GM18873 (cell line): ENCODE data around the gene PAK1IP1.
"Not testable (repeated sequence)": the region's sequence is repeated elsewhere in the genome, so short reads cannot be mapped to it uniquely, and the experiment has no call there.

Source experiments
- ATAC-seq: cut with Tn5 transposase; IDR thresholded peaks from one replicate; pipeline ENCODE4 v1.9.1; 2021; ENCODE audit warnings: mild to moderate bottlenecking, moderate library complexity, moderate number of reproducible peaks; ENCODE audit not compliant: unreplicated experiment, low FRiP score

PAK1IP1 gene

GRCh38 chr6:10690651-10691445 is 3.9 kb upstream of the PAK1IP1 start:
- no peak for ATAC-seq

GRCh38 chr6:10692965-10693538 is 1.7 kb upstream of the PAK1IP1 start:
- ATAC-seq, result no peak

DNA sequence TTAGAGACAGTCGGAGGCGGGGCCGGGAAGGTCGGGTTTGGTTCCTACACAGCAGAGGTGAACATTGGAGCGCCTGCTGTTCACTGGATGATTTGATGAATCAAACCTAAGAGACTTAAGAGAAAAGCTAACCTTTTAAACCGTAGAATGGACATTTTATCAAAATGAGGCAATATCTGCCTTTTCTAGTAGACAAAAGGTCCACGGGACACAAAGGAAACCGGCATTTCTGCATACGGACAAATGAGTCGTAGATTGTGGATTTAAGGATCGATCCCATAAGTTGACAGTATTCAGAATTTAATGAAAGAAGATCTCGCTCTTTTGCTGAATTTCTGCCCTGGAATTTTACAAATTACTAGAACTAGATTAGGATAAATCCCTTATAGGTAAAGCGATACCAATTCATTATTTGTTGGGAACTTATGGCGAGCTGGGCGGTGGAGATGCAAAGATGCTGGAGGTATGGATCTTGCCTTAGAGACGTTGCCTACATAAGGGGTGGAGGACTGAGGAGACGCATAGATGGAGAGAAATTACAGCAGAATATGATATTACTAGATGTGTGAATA is 400 bp downstream of the PAK1IP1 start:
- ATAC-seq, result no peak

- ATAC-seq, result no peak
Observed at GRCh38 chr6:10696655-10697054, 1.9 kb downstream of the PAK1IP1 start.

- no peak for ATAC-seq
Observed at GRCh38 chr6:10713962-10714361, 19.2 kb downstream of the PAK1IP1 start.

- ATAC-seq, result no peak
Observed at GRCh38 chr6:10719296-10719963, 24.7 kb downstream of the PAK1IP1 start.

- ATAC-seq, result no peak
Observed at GRCh38 chr6:10719964-10720264, 25.1 kb downstream of the PAK1IP1 start.

DNA sequence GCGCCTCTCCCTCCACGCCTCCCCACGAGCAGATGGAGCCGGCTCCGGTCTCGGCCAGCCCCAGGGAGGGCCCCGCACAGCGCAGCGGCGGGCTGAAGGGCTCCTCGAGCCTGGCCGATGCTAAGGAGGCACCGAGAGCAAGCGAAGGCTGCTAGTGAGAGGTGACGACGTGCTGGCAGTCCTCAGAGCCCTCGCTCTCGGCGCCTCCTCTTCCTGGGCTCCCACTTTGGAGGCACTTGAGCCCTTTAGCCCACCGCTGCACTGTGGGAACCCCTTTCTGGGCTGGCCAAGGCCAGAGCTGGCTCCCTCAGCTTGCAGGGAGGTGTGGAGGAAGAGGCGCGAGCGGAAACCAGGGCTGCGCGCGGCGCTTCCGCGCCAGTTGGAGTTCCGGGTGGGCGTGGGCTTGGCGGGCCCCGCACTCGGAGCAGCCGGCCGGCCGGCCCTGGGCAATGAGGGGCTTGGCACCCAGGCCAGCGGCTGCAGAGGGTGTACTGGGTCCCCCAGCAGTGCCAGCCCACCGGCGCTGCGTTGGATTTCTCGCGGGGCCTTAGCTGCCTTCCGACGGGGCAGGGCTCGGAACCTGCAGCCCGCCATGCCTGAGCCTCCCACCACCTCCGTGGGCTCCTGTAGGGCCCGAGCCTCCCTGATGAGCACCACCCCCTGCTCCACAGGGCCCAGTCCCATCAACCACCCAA is 25.6 kb downstream of the PAK1IP1 start:
- peak; percentile 30 for ATAC-seq

DNA sequence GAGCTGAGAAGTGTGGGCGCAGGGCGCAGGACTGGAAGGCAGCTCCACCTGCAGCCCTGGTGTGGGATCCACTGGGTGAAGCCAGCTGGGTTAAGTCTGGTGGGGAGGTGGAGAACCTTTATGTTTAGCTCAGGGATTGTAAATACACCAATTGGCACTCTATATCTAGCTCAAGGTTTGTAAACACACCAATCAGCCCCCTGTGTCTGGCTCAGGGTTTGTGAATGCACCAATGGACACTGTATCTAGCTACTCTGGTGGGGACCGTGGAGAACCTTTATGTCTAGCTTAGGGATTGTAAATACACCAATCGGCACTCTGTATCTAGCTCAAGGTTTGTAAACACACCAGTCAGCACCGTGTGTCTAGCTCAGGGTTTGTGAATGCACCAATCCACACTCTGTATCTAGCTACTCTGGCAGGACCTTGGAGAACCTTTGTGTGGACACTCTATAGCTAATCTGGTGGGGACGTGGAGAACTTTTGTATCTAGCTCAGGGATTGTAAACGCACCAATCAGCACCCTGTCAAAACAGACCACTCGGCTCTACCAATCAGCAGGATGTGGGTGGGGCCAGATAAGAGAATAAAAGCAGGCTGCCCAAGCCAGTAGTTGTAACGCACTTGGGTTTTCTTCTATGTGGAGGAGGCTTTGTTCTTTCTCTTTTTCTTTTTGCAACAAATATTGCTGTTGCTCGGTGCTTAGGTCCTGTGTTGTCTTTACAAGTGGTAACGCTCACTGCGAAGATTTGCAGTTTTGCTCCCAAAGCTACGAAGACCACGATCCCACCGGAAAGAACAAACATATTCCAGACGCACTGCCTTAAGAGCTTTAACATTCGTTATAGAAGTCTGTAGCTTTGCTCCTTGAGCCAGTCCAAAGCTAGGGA is 26.4 kb downstream of the PAK1IP1 start:
- not testable (repeated sequence) for ATAC-seq

- ATAC-seq, result no peak
Observed at GRCh38 chr6:10721850-10722569, 27.2 kb downstream of the PAK1IP1 start.

DNA sequence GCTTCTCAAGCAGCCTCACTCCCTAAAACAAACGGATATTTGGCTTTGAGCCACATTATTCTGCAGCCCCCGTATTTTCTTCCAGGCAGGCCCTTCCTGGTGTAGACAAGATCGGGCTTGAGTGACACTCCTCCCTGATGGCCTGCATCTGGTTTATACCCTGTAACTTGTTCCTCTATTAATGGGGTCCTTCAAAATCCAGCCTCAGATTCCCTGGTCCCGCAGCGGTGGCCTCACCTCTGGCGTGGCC is 27.7 kb downstream of the PAK1IP1 start:
- ATAC-seq, result no peak

DNA sequence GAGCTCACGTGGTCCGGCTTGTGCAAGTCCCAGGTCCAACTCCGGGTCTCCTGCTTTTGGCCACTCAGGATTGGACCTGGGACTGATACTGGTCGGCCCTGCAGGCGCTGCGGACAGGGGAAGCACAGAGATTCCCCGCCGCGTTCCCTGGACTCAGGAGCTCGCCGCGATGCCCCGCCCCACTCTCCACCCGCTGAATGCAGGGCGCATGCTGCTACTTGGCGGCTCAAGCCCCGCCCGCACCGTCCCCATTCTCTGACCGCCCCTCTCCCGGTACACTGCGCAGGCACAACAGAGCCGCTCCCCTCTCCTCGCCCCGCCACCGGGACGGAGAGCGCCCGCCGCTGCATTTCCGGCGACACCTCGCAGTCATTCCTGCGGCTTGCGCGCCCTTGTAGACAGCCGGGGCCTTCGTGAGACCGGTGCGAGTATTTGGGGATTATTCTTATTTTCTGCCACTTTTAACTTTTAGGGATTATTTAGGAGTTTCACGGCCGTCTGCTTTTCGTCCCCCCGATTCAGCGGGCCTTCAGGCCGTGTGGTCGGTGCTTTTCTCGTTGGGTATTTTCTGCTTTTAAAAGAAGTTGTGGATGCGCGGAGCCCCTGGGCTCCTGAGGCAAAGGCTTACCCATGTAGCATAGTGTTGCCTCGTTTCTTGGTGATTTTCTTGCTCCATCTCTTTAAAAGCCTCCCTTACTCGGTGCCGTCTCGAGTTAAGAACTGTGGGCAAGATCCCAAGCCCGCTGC is 28.2 kb downstream of the PAK1IP1 start, which contains the start of gene TMEM14C:
TSS of gene TMEM14C (plus strand) at position 251 of the 747 bp plus-strand sequence. CDS start 1,544 bp downstream, outside the sequence.
- peak; percentile 89 for ATAC-seq

DNA sequence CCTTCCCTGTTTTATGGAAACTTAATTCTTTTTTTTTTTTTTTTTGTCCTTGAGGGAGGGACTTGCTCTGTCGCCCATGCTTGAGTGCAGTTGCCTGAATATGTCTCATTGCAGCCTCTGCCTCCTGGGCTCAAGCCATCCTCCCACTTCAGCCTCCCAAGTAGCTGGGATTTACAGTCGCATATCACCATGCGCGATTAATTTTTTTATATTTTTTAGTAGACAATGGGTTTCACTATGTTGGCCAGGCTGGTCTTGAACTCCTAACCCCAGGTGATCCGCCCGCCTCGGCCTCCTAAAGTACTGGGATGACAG is 28.8 kb downstream of the PAK1IP1 start:
- no peak for ATAC-seq

- ATAC-seq, result no peak
Observed at GRCh38 chr6:10725044-10725443, 30.3 kb downstream of the PAK1IP1 start.

DNA sequence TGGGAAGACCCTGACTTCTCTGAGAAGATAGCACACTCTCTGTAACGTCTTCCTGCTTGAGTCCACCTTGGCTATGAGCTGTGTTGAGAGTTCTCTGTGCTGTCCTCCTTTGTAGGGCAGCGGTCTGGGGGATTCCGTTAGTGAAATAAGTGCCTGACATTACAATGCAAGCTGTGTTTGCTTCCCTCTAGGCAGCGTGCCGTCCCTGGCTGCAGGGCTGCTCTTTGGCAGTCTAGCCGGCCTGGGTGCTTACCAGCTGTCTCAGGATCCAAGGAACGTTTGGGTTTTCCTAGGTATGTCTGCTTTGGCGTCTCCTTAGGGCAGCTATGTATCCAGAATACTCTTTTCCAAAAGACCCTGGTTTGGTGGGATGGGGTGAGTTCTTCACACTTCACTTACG is 30.9 kb downstream of the PAK1IP1 start:
- no peak for ATAC-seq

DNA sequence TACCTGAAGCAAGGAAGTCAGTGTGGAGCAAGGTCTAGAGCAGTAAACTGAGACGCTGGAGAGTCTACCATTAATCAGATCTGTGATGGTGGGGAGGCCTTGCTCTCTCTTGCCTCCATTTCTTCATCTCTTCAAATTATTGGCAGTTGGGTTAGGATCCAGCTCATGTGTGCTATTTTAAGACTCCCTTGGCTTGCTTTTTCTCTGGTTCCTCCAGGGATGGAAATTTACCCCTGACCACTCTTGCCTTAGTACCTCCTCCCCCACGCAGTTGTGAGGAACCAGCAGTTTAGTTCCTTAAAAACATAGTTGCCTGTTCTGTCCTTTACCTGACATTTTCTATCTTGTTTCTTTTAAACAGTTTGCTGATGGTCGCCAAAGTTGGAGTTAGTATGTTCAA is 35.5 kb downstream of the PAK1IP1 start:
- no peak for ATAC-seq

DNA sequence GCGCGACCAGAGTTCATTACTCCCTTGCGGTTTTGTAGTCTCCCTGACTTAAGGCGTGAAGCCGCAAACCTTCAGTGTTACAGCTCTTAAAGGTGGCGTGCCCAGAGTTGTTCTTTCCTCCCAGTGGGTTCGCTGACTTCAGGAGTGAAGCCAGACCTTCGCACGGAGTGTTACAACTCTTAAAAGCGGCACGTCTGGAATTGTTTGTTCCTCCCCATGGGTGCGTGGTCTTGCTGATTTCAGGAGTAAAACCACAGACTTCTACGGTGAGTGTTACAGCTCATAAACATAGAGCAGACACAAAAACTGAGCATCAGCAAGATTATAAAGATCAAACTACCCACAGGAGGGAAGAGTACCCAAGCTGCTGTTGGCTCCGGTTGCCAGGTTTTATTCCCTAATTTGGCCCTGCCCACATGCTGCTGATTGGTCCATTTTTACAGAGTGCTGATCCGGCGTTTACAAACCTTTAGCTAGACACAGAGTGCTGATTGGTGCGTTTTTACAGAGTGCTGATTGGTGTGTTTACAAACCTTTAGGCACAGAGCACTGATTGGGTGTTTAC is 38.5 kb downstream of the PAK1IP1 start:
- ATAC-seq, result no peak

GRCh38 chr6:10733863-10734262 is 39.1 kb downstream of the PAK1IP1 start:
- no peak for ATAC-seq

DNA sequence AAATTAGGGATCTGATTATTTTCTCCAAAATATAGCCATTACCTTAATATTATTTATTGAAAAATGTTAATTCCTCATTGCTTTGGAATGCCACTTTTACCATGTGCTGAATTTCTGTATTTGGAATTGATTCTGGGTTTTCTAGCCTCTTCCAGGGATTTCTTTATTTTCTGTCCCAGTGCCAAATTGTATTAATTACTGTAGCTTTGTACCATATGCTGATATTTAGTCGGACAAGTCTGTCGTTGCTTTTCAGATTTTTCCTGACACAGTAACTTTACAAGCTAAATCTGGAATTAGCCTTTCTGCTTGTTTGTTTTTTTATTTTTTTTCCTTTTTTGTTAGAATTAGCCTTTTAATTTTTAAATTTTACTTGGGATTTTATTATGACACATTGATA is 42.0 kb downstream of the PAK1IP1 start:
- no peak for ATAC-seq
